ENCODE measurements around the gene TAOK1.
"Not testable (repeated sequence)": the region's sequence is repeated elsewhere in the genome, so short reads cannot be mapped to it uniquely, and the experiment has no call there.

Gene TAOK1

DNA sequence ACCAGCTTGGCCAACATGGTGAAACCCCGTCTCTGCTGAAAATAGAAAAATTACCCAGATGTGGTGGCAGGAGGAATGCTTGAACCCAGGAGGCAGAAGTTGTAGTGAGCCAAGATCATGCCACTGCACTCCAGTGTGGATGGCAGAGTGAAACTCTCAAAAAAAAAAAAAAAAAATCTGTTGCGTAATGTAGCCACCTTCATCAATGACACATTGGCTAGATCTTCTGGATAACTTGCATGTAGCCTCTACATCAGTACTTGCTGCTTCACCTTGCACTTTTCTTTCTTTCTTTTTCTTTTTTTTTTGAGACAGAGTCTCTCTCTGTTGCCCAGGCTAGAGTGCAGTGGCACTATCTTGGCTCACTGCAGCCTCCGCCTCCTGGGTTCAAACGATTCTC is 83.3 kb downstream of the TAOK1 start:
- H3K27ac Mint-ChIP-seq (ENCODE audit: low read depth); H3K4me1 Mint-ChIP-seq; ATAC-seq (replicated peaks; ENCODE audit: extremely low read depth, poor library complexity, severe bottlenecking); H3K4me3 Mint-ChIP-seq; DNase-seq (ENCODE audit: low spot score in 2 of 2); H3K27me3 Mint-ChIP-seq; H3K9me3 Mint-ChIP-seq: not testable (repeated sequence)
- H3K36me3 Mint-ChIP-seq (ENCODE audit: insufficient read depth) = peaks cover 45% of the 10 kb centered on the region

DNA sequence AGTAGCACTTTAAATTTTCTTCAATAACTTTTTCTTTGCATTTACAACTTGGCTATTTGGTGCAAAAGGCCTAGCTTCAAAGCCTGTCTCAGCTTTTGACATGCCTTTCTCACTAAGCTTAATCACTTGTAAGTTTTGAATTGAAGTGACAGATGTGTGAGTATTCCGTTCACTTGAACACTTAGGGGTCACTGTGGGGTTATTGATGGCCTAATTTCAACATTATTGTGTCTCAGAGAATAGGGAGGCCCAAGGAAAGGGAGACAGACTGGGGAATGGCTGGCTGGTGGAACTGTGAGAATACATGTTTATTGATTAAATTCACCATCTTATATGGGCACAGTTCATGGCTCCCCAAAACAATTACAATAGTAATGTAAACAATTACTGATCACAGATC is 84.1 kb downstream of the TAOK1 start:
- Mint-ChIP-seq H3K36me3 (ENCODE audit: insufficient read depth) (peaks cover 40% of the 10 kb centered on the region), H3K4me3 (no peak overlapping the region), H3K27me3 (no peaks in the 10 kb centered on the region), H3K27ac (ENCODE audit: low read depth) (no peak overlapping the region), H3K4me1 (peaks cover 5% of the 10 kb centered on the region), H3K9me3 (no peaks in the 10 kb centered on the region)
- DNase-seq (ENCODE audit: low spot score in 2 of 2) (no peak), ATAC-seq (replicated peaks; ENCODE audit: extremely low read depth, poor library complexity, severe bottlenecking) (no peak)

DNA sequence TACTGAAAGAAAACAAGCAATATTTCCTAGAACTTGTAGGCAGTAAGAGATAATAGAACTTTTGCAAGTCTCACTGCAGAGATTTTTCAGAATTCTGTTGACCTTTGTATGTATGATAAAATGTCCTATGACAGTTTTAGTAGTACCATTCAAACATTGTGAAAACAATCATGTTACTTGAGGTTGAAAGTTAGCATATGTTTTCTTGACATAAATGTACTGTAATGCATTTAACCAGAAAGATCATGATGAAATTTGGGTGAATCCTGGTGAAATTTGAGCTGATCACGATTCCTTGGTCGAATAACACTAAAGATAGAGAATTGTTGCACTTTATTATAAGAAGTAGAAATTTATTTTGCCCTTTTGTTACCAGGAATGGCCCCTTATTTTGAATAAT is 85.7 kb downstream of the TAOK1 start:
- no peak for ATAC-seq (replicated peaks; ENCODE audit: extremely low read depth, poor library complexity, severe bottlenecking)
- Mint-ChIP-seq H3K9me3 (no peaks in the 10 kb centered on the region), H3K36me3 (ENCODE audit: insufficient read depth) (peaks cover 40% of the 10 kb centered on the region)

DNA sequence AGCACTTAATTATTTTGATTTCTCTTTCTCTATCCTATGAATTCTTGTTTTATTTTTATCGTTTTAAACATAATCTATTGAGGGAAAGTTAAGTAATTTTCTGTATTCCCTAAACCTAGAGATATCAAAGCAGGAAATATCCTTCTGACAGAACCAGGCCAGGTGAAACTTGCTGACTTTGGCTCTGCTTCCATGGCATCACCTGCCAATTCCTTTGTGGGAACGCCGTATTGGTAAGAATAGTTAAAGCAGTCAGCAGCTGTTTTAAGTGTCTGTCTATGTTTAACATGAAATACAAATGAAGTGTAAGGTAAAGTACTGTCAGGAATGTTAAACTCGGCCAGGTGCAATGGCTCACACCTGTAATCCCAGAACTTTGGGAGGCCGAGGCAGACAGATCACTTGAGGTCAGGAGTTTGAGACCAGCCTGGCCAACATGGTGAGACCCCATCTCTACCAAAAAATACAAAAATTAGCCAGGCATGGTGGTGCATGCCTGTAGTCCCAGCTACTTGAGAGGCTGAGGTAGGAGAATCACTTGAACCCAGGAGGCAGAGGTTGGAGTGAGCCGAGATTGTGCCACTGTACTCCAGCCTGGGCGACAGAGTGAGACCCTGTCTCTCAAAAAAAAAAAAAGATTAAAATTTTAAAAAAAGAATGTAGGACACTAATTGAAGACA is 90.2 kb downstream of the TAOK1 start:
- DNase-seq (ENCODE audit: low spot score in 2 of 2); H3K4me3 Mint-ChIP-seq; H3K27ac Mint-ChIP-seq (ENCODE audit: low read depth); ATAC-seq (replicated peaks; ENCODE audit: extremely low read depth, poor library complexity, severe bottlenecking); H3K9me3 Mint-ChIP-seq; H3K27me3 Mint-ChIP-seq; H3K4me1 Mint-ChIP-seq: not testable (repeated sequence)
- peaks cover 32% of the 10 kb centered on the region for H3K36me3 Mint-ChIP-seq (ENCODE audit: insufficient read depth)

More for the DNA sequence above, 85.7 kb downstream of the TAOK1 start:
- no peak overlapping the region for H3K4me3 Mint-ChIP-seq
- no peaks in the 10 kb centered on the region for H3K27me3 Mint-ChIP-seq
- DNase-seq (ENCODE audit: low spot score in 2 of 2) = no peak
- H3K4me1 Mint-ChIP-seq = peaks cover 5% of the 10 kb centered on the region
- no peak overlapping the region for H3K27ac Mint-ChIP-seq (ENCODE audit: low read depth)

DNA sequence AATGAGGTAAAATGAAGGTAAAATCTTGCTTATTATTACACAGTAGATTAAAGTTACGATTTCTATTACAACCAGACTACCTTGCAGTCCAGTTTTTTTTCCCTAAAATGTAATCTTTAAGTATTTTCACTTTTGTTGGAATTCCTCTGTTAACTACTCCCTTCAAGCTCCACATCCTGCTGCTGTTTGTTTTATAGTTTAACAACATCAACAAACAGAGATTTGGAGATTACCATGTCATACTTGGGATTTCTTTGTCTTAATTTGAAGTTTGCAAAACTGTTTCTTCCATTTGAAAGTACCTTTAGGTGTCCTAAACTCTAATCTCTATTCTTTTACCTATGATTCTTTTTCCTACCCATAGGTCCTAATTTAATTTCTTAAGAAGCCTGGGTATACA is 93.3 kb downstream of the TAOK1 start:
- ATAC-seq (replicated peaks; ENCODE audit: extremely low read depth, poor library complexity, severe bottlenecking) (no peak), DNase-seq (ENCODE audit: low spot score in 2 of 2) (no peak)
- H3K36me3 Mint-ChIP-seq (ENCODE audit: insufficient read depth) = peaks cover 30% of the 10 kb centered on the region
- no peaks in the 10 kb centered on the region for H3K9me3 Mint-ChIP-seq
- H3K27ac Mint-ChIP-seq (ENCODE audit: low read depth) = no peak overlapping the region
- no peak overlapping the region for H3K4me3 Mint-ChIP-seq
- H3K4me1 Mint-ChIP-seq = no peaks in the 10 kb centered on the region
- H3K27me3 Mint-ChIP-seq = no peaks in the 10 kb centered on the region

DNA sequence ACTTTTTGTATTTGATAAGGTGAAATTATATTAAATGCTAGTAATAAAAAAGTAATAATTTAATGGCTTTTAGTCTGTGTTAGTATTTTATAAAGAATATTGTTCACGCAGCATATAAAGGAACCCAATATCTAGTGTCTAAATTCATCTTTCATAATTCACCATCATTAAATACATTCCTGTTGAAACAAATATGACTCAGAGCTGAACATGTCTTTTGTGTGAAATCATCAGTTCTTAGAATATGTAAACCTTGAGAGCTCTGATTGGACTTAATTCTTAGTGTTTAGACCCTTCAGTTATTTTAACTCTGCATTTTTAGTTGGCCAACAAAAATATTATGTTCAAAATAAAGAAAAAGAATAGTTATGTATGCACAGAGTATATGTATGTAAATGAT is 104.8 kb downstream of the TAOK1 start:
- Mint-ChIP-seq H3K4me3 (no peak overlapping the region), H3K27ac (ENCODE audit: low read depth) (no peak overlapping the region), H3K27me3 (no peaks in the 10 kb centered on the region), H3K36me3 (ENCODE audit: insufficient read depth) (peaks cover 62% of the 10 kb centered on the region), H3K4me1 (no peaks in the 10 kb centered on the region), H3K9me3 (no peaks in the 10 kb centered on the region)
- no peak for DNase-seq (ENCODE audit: low spot score in 2 of 2)
- no peak for ATAC-seq (replicated peaks; ENCODE audit: extremely low read depth, poor library complexity, severe bottlenecking)

DNA sequence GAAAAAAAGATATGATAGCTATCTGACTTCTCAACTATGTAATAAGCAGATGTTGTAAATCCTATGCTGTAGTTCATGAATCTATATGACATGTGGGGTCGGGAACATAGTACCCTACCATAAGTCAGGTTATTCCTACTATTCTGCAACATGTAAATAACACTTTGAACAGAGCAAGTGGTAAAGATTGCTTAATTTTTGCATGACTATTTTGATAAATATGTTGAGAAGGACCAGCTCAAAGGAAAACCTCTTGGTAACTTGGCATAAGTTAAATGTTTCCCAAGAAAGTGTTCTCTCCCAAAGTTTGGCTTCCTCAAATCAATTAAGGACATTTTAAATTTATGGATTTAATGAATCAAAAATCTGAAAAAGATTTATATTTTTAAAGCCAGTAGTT is 114.5 kb downstream of the TAOK1 start:
- H3K36me3 Mint-ChIP-seq (ENCODE audit: insufficient read depth) = peaks cover 50% of the 10 kb centered on the region
- no peak overlapping the region for H3K4me3 Mint-ChIP-seq
- H3K27me3 Mint-ChIP-seq = no peaks in the 10 kb centered on the region
- peak overlapping the region; percentile 84 for H3K27ac Mint-ChIP-seq (ENCODE audit: low read depth)
- peaks cover 4% of the 10 kb centered on the region for H3K4me1 Mint-ChIP-seq
- no peaks in the 10 kb centered on the region for H3K9me3 Mint-ChIP-seq
- ATAC-seq (replicated peaks; ENCODE audit: extremely low read depth, poor library complexity, severe bottlenecking) (no peak), DNase-seq (ENCODE audit: low spot score in 2 of 2) (no peak)

DNA sequence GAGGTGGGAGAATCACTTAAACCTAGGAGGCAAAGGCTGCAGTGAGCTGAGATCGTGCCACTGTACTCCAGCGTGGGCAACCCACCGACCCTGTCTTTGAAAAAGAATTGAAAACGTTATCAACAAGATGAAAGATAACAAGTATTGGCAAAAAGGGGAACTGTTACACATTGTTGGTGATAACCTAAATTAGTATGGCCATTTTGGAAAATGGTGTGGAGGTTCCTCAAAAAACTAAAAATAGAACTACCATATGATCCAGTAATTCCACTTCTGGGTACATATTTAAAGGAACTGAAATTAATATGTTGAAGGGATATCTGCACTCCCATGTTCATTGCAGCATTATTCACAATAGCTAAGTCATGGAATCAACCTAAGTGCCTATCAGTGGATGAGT is 115.7 kb downstream of the TAOK1 start:
- DNase-seq (ENCODE audit: low spot score in 2 of 2) = no peak
- no peak overlapping the region for H3K4me3 Mint-ChIP-seq

DNA sequence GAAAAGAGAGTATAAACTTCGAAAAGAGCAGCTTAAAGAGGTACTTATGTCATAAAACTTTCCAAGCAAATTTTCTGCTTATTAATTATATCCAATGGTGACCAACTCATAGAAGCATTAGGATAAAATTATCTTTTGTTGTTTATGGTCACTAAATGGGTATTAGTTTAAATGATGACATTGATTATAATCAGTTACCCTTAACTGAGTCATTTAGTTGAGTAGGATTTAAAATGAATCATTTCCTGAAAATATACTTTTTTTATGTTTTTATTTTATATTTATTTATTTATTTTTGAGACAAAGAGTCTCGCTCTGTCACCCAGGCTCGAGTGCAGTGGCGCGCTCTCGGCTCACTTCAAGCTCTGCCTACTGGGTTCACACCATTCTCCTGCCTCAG is 120.8 kb downstream of the TAOK1 start:
- H3K9me3 Mint-ChIP-seq = no peaks in the 10 kb centered on the region
- peaks cover 46% of the 10 kb centered on the region for H3K36me3 Mint-ChIP-seq (ENCODE audit: insufficient read depth)
- DNase-seq (ENCODE audit: low spot score in 2 of 2) (no peak), ATAC-seq (replicated peaks; ENCODE audit: extremely low read depth, poor library complexity, severe bottlenecking) (no peak)
- no peak overlapping the region for H3K27ac Mint-ChIP-seq (ENCODE audit: low read depth)
- no peak overlapping the region for H3K4me3 Mint-ChIP-seq
- no peaks in the 10 kb centered on the region for H3K27me3 Mint-ChIP-seq
- peaks cover 4% of the 10 kb centered on the region for H3K4me1 Mint-ChIP-seq

More for the DNA sequence above, 115.7 kb downstream of the TAOK1 start:
- Mint-ChIP-seq H3K9me3 (no peaks in the 10 kb centered on the region), H3K27ac (ENCODE audit: low read depth) (peak overlapping the region; percentile 23), H3K36me3 (ENCODE audit: insufficient read depth) (peaks cover 47% of the 10 kb centered on the region), H3K4me1 (peaks cover 4% of the 10 kb centered on the region), H3K27me3 (no peaks in the 10 kb centered on the region)
- ATAC-seq (replicated peaks; ENCODE audit: extremely low read depth, poor library complexity, severe bottlenecking) = no peak

DNA sequence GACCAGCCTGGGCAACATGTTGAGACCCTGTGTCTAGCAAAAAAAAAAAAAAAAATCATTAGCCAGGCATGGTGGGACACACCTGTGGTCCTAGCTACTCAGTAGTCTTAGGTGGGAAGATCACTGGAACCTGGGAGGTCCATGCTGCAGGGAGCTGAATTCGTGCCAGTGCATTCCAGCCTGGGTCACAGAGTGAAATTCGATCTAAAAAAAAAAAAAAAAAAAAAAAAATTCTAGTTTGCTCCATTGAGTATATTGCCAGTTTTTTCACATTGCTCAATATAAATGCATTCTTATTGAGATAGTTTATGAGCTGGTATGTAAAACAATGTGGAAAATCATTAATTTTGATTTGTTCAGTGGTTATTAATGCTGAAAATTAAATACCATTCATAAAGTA is 124.6 kb downstream of the TAOK1 start:
- peaks cover 62% of the 10 kb centered on the region for H3K36me3 Mint-ChIP-seq (ENCODE audit: insufficient read depth)
- H3K4me1 Mint-ChIP-seq = no peaks in the 10 kb centered on the region
- no peak for ATAC-seq (replicated peaks; ENCODE audit: extremely low read depth, poor library complexity, severe bottlenecking)
- H3K27ac Mint-ChIP-seq (ENCODE audit: low read depth) = no peak overlapping the region
- no peak overlapping the region for H3K4me3 Mint-ChIP-seq
- no peak for DNase-seq (ENCODE audit: low spot score in 2 of 2)
- H3K27me3 Mint-ChIP-seq = no peaks in the 10 kb centered on the region
- no peaks in the 10 kb centered on the region for H3K9me3 Mint-ChIP-seq

DNA sequence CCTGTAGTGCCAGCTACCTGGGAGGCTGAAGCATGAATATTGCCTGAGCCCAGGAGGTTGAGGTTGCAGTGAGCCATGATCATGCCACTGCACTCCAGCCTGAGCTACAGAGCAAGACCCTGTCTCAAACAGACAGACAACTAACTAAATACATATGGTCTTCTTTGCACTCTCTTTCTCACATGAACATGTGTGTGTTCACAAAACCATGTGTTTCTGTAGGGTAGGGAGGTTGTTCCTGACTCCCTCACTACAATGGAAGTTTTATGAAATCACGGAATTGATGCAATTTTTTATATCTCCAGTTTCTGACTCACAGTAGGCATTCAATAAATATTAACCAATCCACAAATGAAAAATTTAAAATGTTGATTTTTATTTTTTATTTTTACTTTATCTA is 128.2 kb downstream of the TAOK1 start:
- no peak overlapping the region for H3K27ac Mint-ChIP-seq (ENCODE audit: low read depth)

DNA sequence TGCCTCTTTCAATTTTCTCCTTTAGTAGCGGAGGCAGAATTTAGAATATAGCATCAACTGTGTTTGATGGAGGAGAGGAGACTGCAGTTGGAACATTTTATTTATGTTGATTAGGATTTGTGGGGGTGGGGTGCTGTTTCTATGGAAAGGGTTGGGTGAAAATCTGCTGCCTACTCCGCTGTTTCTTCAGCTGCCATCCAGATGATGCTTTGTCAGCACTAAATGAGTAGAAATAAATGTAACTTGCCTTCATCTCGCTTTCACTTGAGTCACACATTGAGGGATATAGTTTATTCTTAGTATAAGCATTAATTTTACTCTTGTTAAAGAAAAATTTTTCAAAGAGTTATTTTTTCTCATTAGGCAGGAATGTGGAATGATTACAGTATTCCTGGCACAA is 134.5 kb downstream of the TAOK1 start:
- Mint-ChIP-seq H3K36me3 (ENCODE audit: insufficient read depth) (peaks cover 54% of the 10 kb centered on the region), H3K9me3 (no peaks in the 10 kb centered on the region), H3K4me1 (no peaks in the 10 kb centered on the region), H3K4me3 (no peak overlapping the region), H3K27ac (ENCODE audit: low read depth) (no peak overlapping the region), H3K27me3 (no peaks in the 10 kb centered on the region)
- ATAC-seq (replicated peaks; ENCODE audit: extremely low read depth, poor library complexity, severe bottlenecking) = no peak
- DNase-seq (ENCODE audit: low spot score in 2 of 2) = no peak

More for the DNA sequence above, 128.2 kb downstream of the TAOK1 start:
- Mint-ChIP-seq H3K4me1 (no peaks in the 10 kb centered on the region), H3K4me3 (no peak overlapping the region), H3K27me3 (no peaks in the 10 kb centered on the region), H3K36me3 (ENCODE audit: insufficient read depth) (peaks cover 65% of the 10 kb centered on the region), H3K9me3 (no peaks in the 10 kb centered on the region)
- no peak for ATAC-seq (replicated peaks; ENCODE audit: extremely low read depth, poor library complexity, severe bottlenecking)
- DNase-seq (ENCODE audit: low spot score in 2 of 2) = no peak

DNA sequence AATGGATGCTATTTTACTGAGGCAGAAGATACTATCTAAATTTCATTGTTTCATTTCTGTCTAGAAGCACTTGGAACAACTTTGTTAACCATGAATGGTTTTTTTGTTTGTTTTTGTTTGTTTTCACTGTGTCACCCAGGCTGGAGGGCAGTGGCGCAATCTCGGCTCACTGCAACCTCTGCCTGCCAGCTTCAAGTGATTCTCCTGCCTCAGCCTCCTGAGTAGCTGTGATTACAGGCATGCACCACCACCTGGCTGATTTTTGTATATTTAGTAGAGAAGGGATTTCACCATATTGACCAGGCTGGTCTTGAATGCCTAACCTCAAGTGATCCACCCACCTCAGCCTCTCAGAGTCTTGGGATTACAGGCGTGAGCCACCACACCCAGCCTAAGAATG is 136.2 kb downstream of the TAOK1 start:
- DNase-seq (ENCODE audit: low spot score in 2 of 2) (no peak), ATAC-seq (replicated peaks; ENCODE audit: extremely low read depth, poor library complexity, severe bottlenecking) (no peak)
- Mint-ChIP-seq H3K4me1 (no peaks in the 10 kb centered on the region), H3K9me3 (no peaks in the 10 kb centered on the region), H3K36me3 (ENCODE audit: insufficient read depth) (peaks cover 56% of the 10 kb centered on the region), H3K27ac (ENCODE audit: low read depth) (no peak overlapping the region), H3K4me3 (no peak overlapping the region), H3K27me3 (no peaks in the 10 kb centered on the region)
